PC-3 (cell line): Measurements from ENCODE around the gene CDHR5. TPM values are rescaled to one million over a fixed set of nuclear protein-coding genes. Genes with fewer than 3 reads are reported as not detected.

Source experiments
- ATAC-seq: fragments of 200-7000 bp; cut with Tn5 transposase; 2 replicates; pipeline ENCODE4 v1.9.1; 2020; ENCODE audit warnings: mild to moderate bottlenecking, moderate library complexity
- BruUV-seq: library from RNA; stranded (reverse); fragments of 400-500 nt; replicated peaks from 2 replicates; lab custom pipeline; 2021; lab: Mats Ljungman, UMichigan
- CTCF ChIA-PET: fragments of 300-600 bp; sonication (Branson Sonifier 250); formaldehyde crosslinking; loops from one replicate; lab custom pipeline; 2022; ENCODE audit warnings: antibody characterized with exemption; lab: Charles Lee
- POLR2A ChIA-PET: fragments of 300-600 bp; sonication (Branson Sonifier 250); formaldehyde crosslinking; loops from one replicate; lab custom pipeline; 2022; ENCODE audit warnings: antibody characterized with exemption; ENCODE audit not compliant: unreplicated experiment; lab: Charles Lee
- DNase-seq: peaks from one replicate; pipeline ENCODE4 v3.0.0-alpha.2; 2015
- H2AFZ ChIP-seq: fragments of 300-600 bp; sonication (generic); 2 replicates; pipeline ENCODE4 v1.6.0; 2016; ENCODE audit warnings: antibody characterized with exemption, low read length
- H3F3A ChIP-seq: fragments of 300-600 bp; sonication (generic); one replicate; pipeline ENCODE4 v1.6.0; 2017; ENCODE audit warnings: antibody characterized with exemption, low read length, control low read depth, mild to moderate bottlenecking; ENCODE audit not compliant: unreplicated experiment
- H3K27ac ChIP-seq: fragments of 300-600 bp; sonication (generic); 2 replicates; pipeline ENCODE4 v1.5.1; 2016; ENCODE audit warnings: mild to moderate bottlenecking, low read length
- H3K27me3 ChIP-seq: fragments of 300-600 bp; sonication (generic); 2 replicates; pipeline ENCODE4 v1.6.1; 2016; ENCODE audit warnings: low read length, mixed read lengths
- H3K36me3 ChIP-seq: fragments of 300-600 bp; sonication (generic); 2 replicates; pipeline ENCODE4 v1.6.1; 2016; ENCODE audit warnings: low read depth, mixed run types, low read length, mixed read lengths
- H3K4me1 ChIP-seq: fragments of 300-600 bp; sonication (generic); 2 replicates; pipeline ENCODE4 v1.5.1; 2016; ENCODE audit warnings: low read length; ENCODE audit not compliant: insufficient read depth
- H3K4me2 ChIP-seq: fragments of 300-600 bp; sonication (generic); 2 replicates; pipeline ENCODE4 v1.6.0; 2016; ENCODE audit warnings: low read length
- H3K4me3 ChIP-seq: fragments of 300-600 bp; sonication (generic); 2 replicates; pipeline ENCODE4 v1.5.1; 2016; ENCODE audit warnings: mild to moderate bottlenecking, low read length, mixed read lengths
- H3K79me2 ChIP-seq: fragments of 300-600 bp; sonication (generic); 2 replicates; pipeline ENCODE4 v1.6.1; 2017; ENCODE audit warnings: low read length, mixed read lengths
- H3K9ac ChIP-seq: fragments of 300-600 bp; sonication (generic); 2 replicates; pipeline ENCODE4 v1.6.0; 2016; ENCODE audit warnings: mild to moderate bottlenecking, low read length
- H3K9me2 ChIP-seq: fragments of 300-600 bp; sonication (generic); replicated peaks from 2 replicates; pipeline ENCODE4 v1.6.1; 2016; ENCODE audit warnings: mixed run types, low read length, mixed read lengths
- H3K9me3 ChIP-seq: fragments of 300-600 bp; sonication (generic); 2 replicates; pipeline ENCODE4 v1.6.1; 2016; ENCODE audit warnings: low read length, mixed read lengths
- H4K20me1 ChIP-seq: fragments of 300-600 bp; sonication (generic); 2 replicates; pipeline ENCODE4 v1.6.1; 2016; ENCODE audit warnings: low read length, mixed read lengths
- EZH2 ChIP-seq: fragments of 300-600 bp; sonication (generic); IDR thresholded peaks from one replicate; pipeline ENCODE4 v1.6.1; 2017; ENCODE audit warnings: antibody characterized with exemption, mild to moderate bottlenecking, low read length; ENCODE audit not compliant: unreplicated experiment
- EZH2phosphoT487 ChIP-seq: fragments of 300-600 bp; sonication (generic); IDR thresholded peaks from 2 replicates; pipeline ENCODE4 v1.6.1; 2018; ENCODE audit warnings: mild to moderate bottlenecking, antibody characterized with exemption, low read length, borderline replicate concordance
- intact Hi-C: fragments of 100-400 bp; cut with micrococcal nuclease; formaldehyde crosslinking; loops from 2 replicates; pipeline ENCODE4 v1.9.0; 2023
- total RNA-seq: library from RNA; depleted of rRNA; stranded (reverse); fragments of >200 nt; gene quantifications from 2 replicates; pipeline ENCODE4 v1.2.3, GENCODE V29; 2014
- TF ChIP-seq, protein P1 (sequence below): fragments of 300-600 bp; sonication (generic); conservative IDR thresholded peaks from 2 replicates; pipeline ENCODE4 v1.5.1; 2017; ENCODE audit warnings: antibody characterized with exemption, low read depth, mild to moderate bottlenecking, low read length

The CDHR5 gene
- total RNA-seq, 1 experiment from 2014 or later: not detected

DNA sequence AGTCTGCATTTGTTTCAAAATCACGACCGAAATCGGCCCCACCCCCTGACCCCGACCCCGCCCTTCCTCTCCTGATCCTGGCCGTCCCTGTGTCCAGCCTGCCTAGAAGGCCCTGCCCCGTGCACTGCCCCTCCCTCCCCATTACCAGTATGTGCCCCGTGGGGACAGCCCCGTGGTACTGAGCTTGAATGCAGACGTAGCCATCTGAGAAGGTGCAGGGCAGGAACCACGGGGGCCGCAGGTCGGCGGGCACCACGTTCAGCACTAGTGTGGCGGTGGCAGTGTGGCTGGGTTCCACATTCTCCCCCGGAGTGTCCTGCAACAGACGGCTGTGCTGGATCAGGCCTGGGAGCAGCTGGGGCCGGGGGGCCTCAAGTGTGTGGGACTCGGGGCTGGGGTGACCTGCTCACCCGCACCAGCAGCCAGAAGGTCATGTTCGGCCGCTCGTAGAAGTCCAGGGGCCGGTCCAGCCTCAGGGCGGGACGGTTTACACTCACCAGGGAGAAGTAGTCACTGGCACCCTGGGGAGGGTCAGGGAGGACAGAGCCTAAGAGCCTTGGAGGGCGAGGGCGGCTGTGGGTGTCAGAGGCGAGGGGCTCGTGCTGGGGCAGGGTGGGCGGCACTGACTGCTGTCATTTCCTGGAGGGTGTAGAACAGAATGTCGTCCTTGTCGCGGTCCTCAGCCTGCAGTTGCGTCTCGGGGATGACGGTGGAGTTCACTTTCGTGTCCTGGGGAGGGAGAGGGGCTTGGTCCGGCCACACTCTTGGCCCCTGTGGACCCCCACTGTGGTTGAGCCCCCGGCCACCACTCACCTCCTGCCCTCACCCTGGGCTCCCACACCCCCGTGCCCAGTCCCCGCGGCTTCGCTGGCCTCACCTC, 3.6 kb downstream of the CDHR5 start:
- DNase-seq (no peak), ATAC-seq (no peak)
- ChIA-PET POLR2A (no interaction called here), CTCF (no interaction called here)
- Histone ChIP-seq H3K9me3 (no peaks in the 10 kb centered on the region), H3K27me3 (no peaks in the 10 kb centered on the region), H3K4me3 (no peak overlapping the region), H3K4me1 (peaks cover 10% of the 10 kb centered on the region; the same call in 1 of the 2 replicates), H3K9me2 (no peaks in the 10 kb centered on the region), H2AFZ (no peak overlapping the region), H3K79me2 (no peaks in the 10 kb centered on the region), H3K36me3 (no peaks in the 10 kb centered on the region), H3K27ac (no peak overlapping the region), H3K9ac (no peak overlapping the region), H4K20me1 (no peaks in the 10 kb centered on the region), H3K4me2 (no peak overlapping the region), H3F3A (no peaks in the 10 kb centered on the region)
- no TSS peak for BruUV-seq
- intact Hi-C loops: no loop called here
- TF ChIP-seq, protein P1, sequence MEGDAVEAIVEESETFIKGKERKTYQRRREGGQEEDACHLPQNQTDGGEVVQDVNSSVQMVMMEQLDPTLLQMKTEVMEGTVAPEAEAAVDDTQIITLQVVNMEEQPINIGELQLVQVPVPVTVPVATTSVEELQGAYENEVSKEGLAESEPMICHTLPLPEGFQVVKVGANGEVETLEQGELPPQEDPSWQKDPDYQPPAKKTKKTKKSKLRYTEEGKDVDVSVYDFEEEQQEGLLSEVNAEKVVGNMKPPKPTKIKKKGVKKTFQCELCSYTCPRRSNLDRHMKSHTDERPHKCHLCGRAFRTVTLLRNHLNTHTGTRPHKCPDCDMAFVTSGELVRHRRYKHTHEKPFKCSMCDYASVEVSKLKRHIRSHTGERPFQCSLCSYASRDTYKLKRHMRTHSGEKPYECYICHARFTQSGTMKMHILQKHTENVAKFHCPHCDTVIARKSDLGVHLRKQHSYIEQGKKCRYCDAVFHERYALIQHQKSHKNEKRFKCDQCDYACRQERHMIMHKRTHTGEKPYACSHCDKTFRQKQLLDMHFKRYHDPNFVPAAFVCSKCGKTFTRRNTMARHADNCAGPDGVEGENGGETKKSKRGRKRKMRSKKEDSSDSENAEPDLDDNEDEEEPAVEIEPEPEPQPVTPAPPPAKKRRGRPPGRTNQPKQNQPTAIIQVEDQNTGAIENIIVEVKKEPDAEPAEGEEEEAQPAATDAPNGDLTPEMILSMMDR: no peak
- TF ChIP-seq EZH2 (no peak), EZH2phosphoT487 (no peak)

DNA sequence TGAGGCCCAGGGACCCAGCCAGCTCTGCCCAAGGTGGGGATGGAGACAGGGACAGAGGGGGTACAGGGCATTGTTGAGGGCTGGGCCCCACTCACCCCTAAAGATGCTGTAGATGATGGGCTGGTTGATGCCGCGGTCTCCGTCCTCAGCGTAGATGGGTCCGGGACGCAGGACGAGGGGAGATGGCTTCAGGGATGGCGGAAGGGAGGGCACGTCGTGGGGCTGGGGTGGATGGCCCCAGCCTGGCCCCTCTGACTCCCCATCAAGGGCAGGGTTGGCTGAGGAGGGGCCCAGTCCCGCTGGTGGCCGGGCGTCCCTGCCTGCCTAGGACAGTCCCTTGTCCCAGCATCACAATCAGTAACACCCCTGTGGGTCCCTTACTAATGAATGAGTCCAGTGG, 4.6 kb downstream of the CDHR5 start:
- Histone ChIP-seq H3K9me3 (no peaks in the 10 kb centered on the region), H2AFZ (no peak overlapping the region), H3F3A (no peaks in the 10 kb centered on the region), H3K27ac (no peak overlapping the region), H3K4me2 (no peak overlapping the region), H3K79me2 (peaks cover 1% of the 10 kb centered on the region; the same call in 1 of the 2 replicates), H3K9me2 (no peaks in the 10 kb centered on the region), H3K4me3 (no peak overlapping the region), H3K4me1 (peaks cover 13% of the 10 kb centered on the region; the same call in 1 of the 2 replicates), H3K27me3 (no peaks in the 10 kb centered on the region), H4K20me1 (no peaks in the 10 kb centered on the region), H3K36me3 (no peaks in the 10 kb centered on the region), H3K9ac (no peak overlapping the region)
- POLR2A ChIA-PET: no interaction called here
- BruUV-seq: no TSS peak
- DNase-seq (no peak), ATAC-seq (no peak)
- intact Hi-C loops: no loop called here
- TF ChIP-seq, protein P1: no peak
- TF ChIP-seq EZH2phosphoT487 (no peak), EZH2 (no peak)
- CTCF ChIA-PET: no interaction called here

DNA sequence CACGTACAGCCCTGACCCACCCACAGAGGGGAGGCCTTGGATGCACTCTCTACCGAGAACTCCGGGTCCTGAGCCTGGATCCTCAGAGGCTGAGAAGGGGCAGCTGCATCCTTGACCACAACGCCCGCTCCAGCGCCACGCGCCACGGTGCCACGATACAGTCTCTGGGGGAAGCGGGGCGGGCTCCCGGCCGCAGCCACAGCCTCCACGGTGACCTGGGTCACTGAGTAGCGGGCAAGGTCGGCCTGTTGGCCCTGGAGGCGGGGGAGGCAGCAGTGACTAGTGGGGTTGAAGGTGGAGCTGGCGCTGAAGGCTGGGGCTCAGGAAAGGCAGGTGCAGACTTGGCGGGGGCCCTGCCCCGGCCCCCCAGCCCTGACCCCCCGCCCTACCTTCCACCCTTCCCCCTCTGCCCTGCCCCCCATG, 5.1 kb downstream of the CDHR5 start:
- Histone ChIP-seq H3K36me3 (no peaks in the 10 kb centered on the region), H3K27ac (no peak overlapping the region), H3K79me2 (peaks cover 7% of the 10 kb centered on the region; the same call in 1 of the 2 replicates), H3K27me3 (no peaks in the 10 kb centered on the region), H3K4me1 (peaks cover 19% of the 10 kb centered on the region; the same call in 1 of the 2 replicates), H3K9me2 (no peaks in the 10 kb centered on the region), H3K9ac (no peak overlapping the region), H3K4me2 (no peak overlapping the region), H3K9me3 (no peaks in the 10 kb centered on the region), H4K20me1 (no peaks in the 10 kb centered on the region), H3K4me3 (no peak overlapping the region), H2AFZ (no peak overlapping the region), H3F3A (no peaks in the 10 kb centered on the region)
- BruUV-seq: no TSS peak
- ChIA-PET CTCF (no interaction called here), POLR2A (no interaction called here)
- no peak for TF ChIP-seq EZH2
- TF ChIP-seq, protein P1: no peak
- TF ChIP-seq EZH2phosphoT487: no peak
- intact Hi-C loops: loop anchor here (10.0 kb wide), 1 partner anchor 55 kb away; the partner anchor contains the start of genes LMNTD2 and RASSF7
- DNase-seq (no peak), ATAC-seq (no peak)
